Lower lobe of right lung (tissue), 2 donors: ENCODE data around the gene GOLGA6L7. TPM values are rescaled to one million over a fixed set of nuclear protein-coding genes. Genes with fewer than 3 reads are reported as not detected.
A peak's percentile ranks its signal among the peaks of the same experiment; 100 is the strongest.
"Not testable (repeated sequence)": the region's sequence is repeated elsewhere in the genome, so short reads cannot be mapped to it uniquely, and the experiment has no call there.

Experiments
- ATAC-seq, 2 donors: fragments of 200-7000 bp; cut with Tn5 transposase; one replicate each; pipeline ENCODE4 v1.9.1; 2020 to 2022; ENCODE audit warnings: mild to moderate bottlenecking in 2 of 2, moderate library complexity in 2 of 2
- DNase-seq: peaks from one replicate; pipeline ENCODE4 v3.0.0-alpha.2; 2020
- H3K27ac ChIP-seq: fragments of 200-600 bp; one replicate; pipeline ENCODE4 v1.8.0; 2022
- H3K27me3 ChIP-seq: fragments of 200-600 bp; one replicate; pipeline ENCODE4 v1.8.0; 2022; ENCODE audit warnings: low read depth
- H3K36me3 ChIP-seq: fragments of 200-600 bp; one replicate; pipeline ENCODE4 v1.8.0; 2022; ENCODE audit warnings: mild to moderate bottlenecking
- H3K4me1 ChIP-seq: fragments of 200-600 bp; one replicate; pipeline ENCODE4 v1.8.0; 2022
- H3K4me3 ChIP-seq: fragments of 200-600 bp; one replicate; pipeline ENCODE4 v1.8.0; 2022; ENCODE audit warnings: mild to moderate bottlenecking
- H3K9me3 ChIP-seq: fragments of 200-600 bp; one replicate; pipeline ENCODE4 v1.8.0; 2022
- intact Hi-C: fragments of 100-400 bp; cut with DNase I; formaldehyde crosslinking; loops from one replicate; pipeline ENCODE4 v1.11.0; 2022
- long read RNA-seq: library from polyadenylated mRNA; unstranded; transcript quantifications from one replicate; pipeline ENCODE4 v2.0.0, GENCODE V29; 2021
- total RNA-seq: library from RNA; stranded (reverse); fragmentation: NEBNext Ultra II Directional; extraction: Animal tissue kit (Norgen Biotek cat#: 25700); gene quantifications from one replicate; pipeline ENCODE4 v1.2.1, GENCODE V29; 2021
- TF ChIP-seq, protein P1 (sequence below): fragments of 200-600 bp; IDR thresholded peaks from one replicate; pipeline ENCODE4 v1.8.0; 2022; ENCODE audit warnings: antibody characterized with exemption, mild to moderate bottlenecking
- donor health status: DM: no; HTN: yes; CAD: no; lungs with severe emphysema.

Gene GOLGA6L7, protein sequence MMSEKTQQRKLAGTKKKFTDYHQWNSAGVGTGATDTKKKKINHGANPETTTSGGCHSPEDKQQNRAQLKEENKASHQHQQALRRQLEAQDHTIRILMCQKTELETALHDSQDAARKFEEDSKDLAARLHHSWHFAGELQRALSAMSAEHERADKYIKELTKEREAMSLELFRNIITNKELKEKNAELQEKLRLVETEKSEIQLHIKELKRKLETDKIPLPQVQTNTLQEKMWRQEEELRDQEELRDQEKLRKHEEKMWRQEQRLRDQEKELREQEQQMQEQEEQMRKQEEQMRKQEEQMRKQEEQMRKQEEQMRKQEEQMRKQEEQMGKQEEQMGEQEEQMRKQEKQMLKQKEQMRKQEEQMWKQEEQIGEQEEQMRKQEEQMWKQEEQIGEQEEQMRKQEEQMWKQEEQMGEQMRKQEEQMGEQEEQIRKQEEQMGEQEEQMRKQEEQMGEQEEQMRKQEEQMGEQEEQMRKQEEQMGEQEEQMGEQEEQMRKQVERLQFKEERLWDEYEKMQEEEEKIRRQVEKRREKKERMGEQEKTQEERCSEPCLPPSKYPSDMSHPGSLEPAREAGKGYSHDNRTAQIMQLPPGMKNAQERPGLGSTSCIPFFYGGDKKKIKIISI
- not detected for total RNA-seq
- long read RNA-seq: 0 reads

DNA sequence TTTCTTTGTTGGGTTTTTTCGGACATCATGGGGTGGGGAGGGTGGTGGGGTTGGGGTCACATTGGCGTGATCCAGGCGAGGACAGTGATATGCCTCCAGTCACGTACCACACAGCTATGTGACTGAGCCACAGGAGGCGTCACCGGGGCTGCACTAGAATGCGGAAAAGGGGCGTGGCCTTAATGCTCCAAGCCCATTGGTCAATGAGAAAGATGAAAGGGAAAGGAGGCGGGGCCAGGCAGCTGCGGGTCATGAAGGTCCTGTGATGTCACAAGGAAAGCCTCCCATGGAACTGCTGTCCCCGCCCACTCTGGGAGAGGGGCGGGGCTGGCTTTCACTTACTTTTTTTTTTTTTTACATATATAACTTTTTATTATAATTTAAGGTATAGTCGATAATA, at the start of gene GOLGA6L7:
Gene GOLGA6L7, minus strand, starts transcription at position 124 of the 400 bp plus-strand sequence. Its CDS starts 95 bp downstream, at position 29.
- intact Hi-C loops, DNase-seq, H3K36me3 ChIP-seq, H3K4me3 ChIP-seq, H3K9me3 ChIP-seq, ATAC-seq, H3K27me3 ChIP-seq, H3K27ac ChIP-seq, H3K4me1 ChIP-seq: not testable (repeated sequence)

DNA sequence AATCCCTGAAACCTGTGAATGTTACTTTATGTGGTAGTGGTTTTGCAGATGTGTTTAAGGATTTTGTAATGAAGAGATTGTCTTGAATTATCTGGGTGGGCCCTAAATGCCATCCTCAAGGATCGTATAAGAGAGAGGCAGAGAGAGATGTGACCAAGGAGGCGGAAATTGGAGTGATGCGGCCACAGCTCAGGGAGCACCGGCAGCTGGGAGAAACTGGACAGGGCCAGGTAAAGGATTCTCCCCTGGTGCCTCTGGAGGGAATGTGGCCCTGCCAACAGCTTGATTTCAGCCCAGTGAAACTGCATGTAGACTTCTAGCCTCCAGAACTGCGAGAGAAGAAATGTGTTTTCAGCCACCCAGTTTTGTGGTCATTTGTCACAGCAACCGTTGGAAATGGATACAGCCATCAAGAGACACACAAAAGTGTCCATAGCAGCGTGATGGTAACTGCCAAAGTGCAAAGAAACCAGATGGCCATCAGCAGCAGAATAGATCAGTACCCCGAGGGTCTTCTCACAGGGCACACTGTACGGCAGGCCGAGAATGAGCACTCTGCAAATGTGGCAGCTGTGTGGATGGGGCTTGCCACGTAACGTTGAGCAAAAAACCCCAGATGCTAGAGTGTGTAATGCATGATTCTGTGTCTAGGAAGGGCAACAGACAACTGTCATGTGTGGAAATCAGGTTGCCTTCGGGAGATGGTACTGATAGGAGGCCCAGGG, 49.6 kb upstream of the GOLGA6L7 start:
- Histone ChIP-seq H3K9me3 (no peaks in the 10 kb centered on the region), H3K4me3 (no peak overlapping the region), H3K36me3 (no peaks in the 10 kb centered on the region), H3K27me3 (no peaks in the 10 kb centered on the region), H3K27ac (no peak overlapping the region), H3K4me1 (no peaks in the 10 kb centered on the region)
- TF ChIP-seq, protein P1, sequence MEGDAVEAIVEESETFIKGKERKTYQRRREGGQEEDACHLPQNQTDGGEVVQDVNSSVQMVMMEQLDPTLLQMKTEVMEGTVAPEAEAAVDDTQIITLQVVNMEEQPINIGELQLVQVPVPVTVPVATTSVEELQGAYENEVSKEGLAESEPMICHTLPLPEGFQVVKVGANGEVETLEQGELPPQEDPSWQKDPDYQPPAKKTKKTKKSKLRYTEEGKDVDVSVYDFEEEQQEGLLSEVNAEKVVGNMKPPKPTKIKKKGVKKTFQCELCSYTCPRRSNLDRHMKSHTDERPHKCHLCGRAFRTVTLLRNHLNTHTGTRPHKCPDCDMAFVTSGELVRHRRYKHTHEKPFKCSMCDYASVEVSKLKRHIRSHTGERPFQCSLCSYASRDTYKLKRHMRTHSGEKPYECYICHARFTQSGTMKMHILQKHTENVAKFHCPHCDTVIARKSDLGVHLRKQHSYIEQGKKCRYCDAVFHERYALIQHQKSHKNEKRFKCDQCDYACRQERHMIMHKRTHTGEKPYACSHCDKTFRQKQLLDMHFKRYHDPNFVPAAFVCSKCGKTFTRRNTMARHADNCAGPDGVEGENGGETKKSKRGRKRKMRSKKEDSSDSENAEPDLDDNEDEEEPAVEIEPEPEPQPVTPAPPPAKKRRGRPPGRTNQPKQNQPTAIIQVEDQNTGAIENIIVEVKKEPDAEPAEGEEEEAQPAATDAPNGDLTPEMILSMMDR: no peak
- intact Hi-C loops: no loop called here
- ATAC-seq: no peak
- peak; percentile 10 for DNase-seq

DNA sequence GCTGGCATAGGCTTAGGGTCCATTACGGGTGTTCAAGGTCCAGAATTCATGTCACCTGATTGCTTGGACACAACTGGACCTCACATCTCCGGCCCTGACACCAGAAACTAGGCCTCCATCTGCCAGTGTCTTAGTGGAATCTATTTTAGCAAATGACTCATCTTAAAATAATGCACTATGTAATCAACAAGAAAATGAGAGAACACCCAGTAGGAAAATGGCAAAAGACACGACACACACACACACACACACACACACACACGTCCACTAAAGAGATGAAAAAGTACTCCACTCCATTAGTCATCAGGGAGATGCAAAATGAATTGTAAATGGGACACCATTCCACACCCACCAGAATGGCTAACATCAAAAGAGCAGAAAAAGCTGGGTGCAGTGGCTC, 48.5 kb upstream of the GOLGA6L7 start:
- intact Hi-C loops: no loop called here
- ATAC-seq (no peak), DNase-seq (peak; percentile 3)
- TF ChIP-seq, protein P1: no peak
- Histone ChIP-seq H3K36me3 (no peaks in the 10 kb centered on the region), H3K27ac (no peak overlapping the region), H3K4me1 (no peaks in the 10 kb centered on the region), H3K4me3 (no peak overlapping the region), H3K27me3 (no peaks in the 10 kb centered on the region), H3K9me3 (no peaks in the 10 kb centered on the region)

DNA sequence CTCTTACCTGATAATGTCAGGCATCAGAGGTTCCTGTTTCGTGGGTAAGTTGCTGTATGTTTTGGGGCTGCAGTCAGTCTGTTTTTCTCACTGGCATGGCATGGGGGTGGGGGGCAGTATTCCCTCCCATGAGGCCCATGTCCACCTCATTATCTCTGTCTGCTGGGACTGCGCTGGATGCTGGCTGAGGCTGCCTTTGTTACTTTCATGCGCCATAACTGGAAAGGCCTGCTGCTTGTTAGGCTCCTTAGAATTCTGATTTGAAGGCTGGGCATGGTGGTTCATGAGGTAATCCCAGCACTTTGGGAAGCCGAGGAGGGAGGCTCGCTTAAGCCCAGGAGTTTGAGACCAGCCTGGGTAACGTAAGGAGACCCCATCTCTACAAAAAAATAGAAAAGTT, 47.1 kb upstream of the GOLGA6L7 start:
- no peak overlapping the region for H3K4me3 ChIP-seq
- no peaks in the 10 kb centered on the region for H3K4me1 ChIP-seq
- TF ChIP-seq, protein P1: no peak
- DNase-seq (peak; percentile 14), ATAC-seq (no peak)
- no peak overlapping the region for H3K27ac ChIP-seq
- H3K36me3 ChIP-seq: no peaks in the 10 kb centered on the region
- intact Hi-C loops: no loop called here
- no peaks in the 10 kb centered on the region for H3K27me3 ChIP-seq
- H3K9me3 ChIP-seq: no peaks in the 10 kb centered on the region

DNA sequence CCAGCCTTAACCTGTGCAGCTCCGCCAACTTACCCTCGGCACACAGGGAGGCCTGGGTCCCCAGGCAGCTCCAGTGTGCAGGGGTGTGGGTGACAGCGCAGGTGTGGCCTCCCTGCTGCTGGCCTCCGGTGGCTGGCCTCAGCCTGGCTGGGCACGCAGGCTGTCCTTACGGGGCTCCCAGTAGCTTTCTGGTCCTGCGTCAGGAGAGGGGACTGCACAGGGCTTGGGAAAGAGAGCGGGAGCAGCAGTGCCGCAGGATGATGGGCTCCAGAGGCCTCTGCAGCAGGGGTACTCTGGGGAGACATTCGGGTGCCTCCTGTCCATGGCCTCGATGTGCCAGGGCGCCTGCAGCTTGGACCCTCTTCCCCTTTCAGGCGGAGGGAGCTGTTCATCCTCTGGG, 46.7 kb upstream of the GOLGA6L7 start:
- H3K27me3 ChIP-seq: no peaks in the 10 kb centered on the region
- H3K4me3 ChIP-seq: no peak overlapping the region
- DNase-seq: no peak
- TF ChIP-seq, protein P1: no peak
- no peak overlapping the region for H3K27ac ChIP-seq
- no peaks in the 10 kb centered on the region for H3K36me3 ChIP-seq
- no peaks in the 10 kb centered on the region for H3K9me3 ChIP-seq
- no peak for ATAC-seq
- intact Hi-C loops: no loop called here
- no peaks in the 10 kb centered on the region for H3K4me1 ChIP-seq
